Fibroblast of skin of left biceps (primary cell): ENCODE measurements around the gene DCLK1.

Experiments
- DNase-seq, 2 experiments: peaks; one replicate each; pipeline ENCODE4 v3.0.0-alpha.2; 2013; ENCODE audit warnings: low read depth in 2 of 2

DCLK1 gene

GRCh38 chr13:36131222-36131930, at the start of gene DCLK1:
Gene DCLK1, minus strand, starts transcription at chr13:36131382.
- DNase-seq, result peak in 1 of 2 experiments; percentile 13

- DNase-seq, result no peak
Measured at GRCh38 chr13:36175621-36176020, 44.4 kb upstream of the DCLK1 start.

- DNase-seq, result no peak
Measured at GRCh38 chr13:36174923-36175322, 43.7 kb upstream of the DCLK1 start.

- DNase-seq, result no peak
Measured at GRCh38 chr13:36173571-36174322, 42.6 kb upstream of the DCLK1 start.

- DNase-seq, result peak; percentile 81 to 83
Measured at GRCh38 chr13:36166046-36166445, 34.9 kb upstream of the DCLK1 start.

- DNase-seq, result peak; percentile 73 to 79
Measured at GRCh38 chr13:36163809-36164308, 32.7 kb upstream of the DCLK1 start.

GRCh38 chr13:36163286-36163685, 32.1 kb upstream of the DCLK1 start:
- DNase-seq, result no peak

GRCh38 chr13:36160297-36160696, 29.1 kb upstream of the DCLK1 start:
- DNase-seq, result no peak

- no peak for DNase-seq
Measured at GRCh38 chr13:36158611-36159010, 27.4 kb upstream of the DCLK1 start.

- DNase-seq, result peak; percentile 54 to 57
Measured at GRCh38 chr13:36157480-36157879, 26.3 kb upstream of the DCLK1 start.

- DNase-seq, result no peak
Measured at GRCh38 chr13:36154567-36155291, 23.5 kb upstream of the DCLK1 start.

GRCh38 chr13:36151591-36151990, 20.4 kb upstream of the DCLK1 start:
- no peak for DNase-seq

- DNase-seq, result no peak
Measured at GRCh38 chr13:36148446-36148845, 17.3 kb upstream of the DCLK1 start.

GRCh38 chr13:36147330-36147729, 16.1 kb upstream of the DCLK1 start:
- DNase-seq, result no peak

- DNase-seq, result no peak
Measured at GRCh38 chr13:36146511-36147269, 15.5 kb upstream of the DCLK1 start.

- no peak for DNase-seq
Measured at GRCh38 chr13:36143738-36144137, 12.6 kb upstream of the DCLK1 start.

- no peak for DNase-seq
Measured at GRCh38 chr13:36142735-36143134, 11.6 kb upstream of the DCLK1 start.

GRCh38 chr13:36135876-36136275, 4.7 kb upstream of the DCLK1 start:
- no peak for DNase-seq

- no peak for DNase-seq
Measured at GRCh38 chr13:36134632-36135031, 3.5 kb upstream of the DCLK1 start.

GRCh38 chr13:36133950-36134626, 2.9 kb upstream of the DCLK1 start:
- DNase-seq, result no peak

GRCh38 chr13:36132376-36132775, 1.2 kb upstream of the DCLK1 start:
- no peak for DNase-seq
